Astrocyte (in vitro differentiated cells and primary cell): Measurements from ENCODE around the gene RHBDL1. TPM values are rescaled to one million over a fixed set of nuclear protein-coding genes. Genes with fewer than 3 reads are reported as not detected.

Experiments
- DNase-seq: peaks from one replicate; pipeline ENCODE4 v3.0.0-alpha.2; 2010; ENCODE audit warnings: low read depth
- FAIRE-seq: peaks from 2 replicates; lab custom pipeline; 2011; peaks lifted over from hg19 to GRCh38; lab: Jason Lieb, UNC
- H2AFZ ChIP-seq: 2 replicates; pipeline ENCODE4 v1.6.0; 2012; ENCODE audit warnings: low read depth, low read length, inconsistent platforms
- H3K27ac ChIP-seq: 2 replicates; pipeline ENCODE4 v1.5.1; 2011; ENCODE audit warnings: low read depth, low read length, inconsistent platforms
- H3K27me3 ChIP-seq: 2 replicates; pipeline ENCODE4 v1.6.0; 2011; ENCODE audit warnings: low read length, inconsistent platforms; ENCODE audit not compliant: insufficient read depth
- H3K36me3 ChIP-seq: 2 replicates; pipeline ENCODE4 v1.5.1; 2011; ENCODE audit warnings: low read length, inconsistent platforms; ENCODE audit not compliant: insufficient read depth
- H3K4me1 ChIP-seq: 2 replicates; pipeline ENCODE4 v1.5.1; 2011; ENCODE audit warnings: low read length, inconsistent platforms; ENCODE audit not compliant: insufficient read depth
- H3K4me2 ChIP-seq: 2 replicates; pipeline ENCODE4 v1.6.0; 2012; ENCODE audit warnings: low read length, inconsistent platforms
- H3K4me3 ChIP-seq: 2 replicates; pipeline ENCODE4 v1.5.1; 2011; ENCODE audit warnings: low read depth, mild to moderate bottlenecking, low read length, inconsistent platforms; ENCODE audit not compliant: insufficient read depth
- H3K79me2 ChIP-seq: 2 replicates; pipeline ENCODE4 v1.6.0; 2012; ENCODE audit warnings: mild to moderate bottlenecking, low read length, inconsistent platforms; ENCODE audit not compliant: insufficient read depth
- H3K9ac ChIP-seq: 2 replicates; pipeline ENCODE4 v1.6.0; 2012; ENCODE audit warnings: mild to moderate bottlenecking, low read length, inconsistent platforms
- H3K9me3 ChIP-seq: 2 replicates; pipeline ENCODE4 v1.5.1; 2012; ENCODE audit warnings: low read depth, mild to moderate bottlenecking, low read length, inconsistent platforms; ENCODE audit not compliant: insufficient read depth
- H4K20me1 ChIP-seq: 2 replicates; pipeline ENCODE4 v1.6.0; 2012; ENCODE audit warnings: low read length, inconsistent platforms; ENCODE audit not compliant: insufficient read depth
- H3K27ac Mint-ChIP-seq: one replicate; pipeline ENCODE4 v1.8.0; 2021; ENCODE audit warnings: mild to moderate bottlenecking, mixed read lengths; ENCODE audit not compliant: unreplicated experiment
- H3K27me3 Mint-ChIP-seq: one replicate; pipeline ENCODE4 v1.8.0; 2021; ENCODE audit warnings: low read depth, mixed read lengths; ENCODE audit not compliant: unreplicated experiment
- H3K36me3 Mint-ChIP-seq: one replicate; pipeline ENCODE4 v1.8.0; 2021; ENCODE audit warnings: low read depth, mixed read lengths; ENCODE audit not compliant: unreplicated experiment
- H3K4me1 Mint-ChIP-seq: one replicate; pipeline ENCODE4 v1.8.0; 2021; ENCODE audit warnings: low read depth, mixed read lengths; ENCODE audit not compliant: unreplicated experiment
- H3K4me3 Mint-ChIP-seq: one replicate; pipeline ENCODE4 v1.8.0; 2021; ENCODE audit warnings: mild to moderate bottlenecking, moderate library complexity, mixed read lengths; ENCODE audit not compliant: unreplicated experiment
- H3K9me3 Mint-ChIP-seq: one replicate; pipeline ENCODE4 v1.8.0; 2021; ENCODE audit warnings: mild to moderate bottlenecking, mixed read lengths; ENCODE audit not compliant: unreplicated experiment
- CTCF ChIP-seq: IDR thresholded peaks from 2 replicates; pipeline ENCODE4 v1.5.1; 2011; ENCODE audit warnings: low read depth, mild to moderate bottlenecking, inconsistent platforms, low read length, moderate library complexity; ENCODE audit not compliant: insufficient read depth
- EZH2 ChIP-seq: IDR thresholded peaks from 2 replicates; pipeline ENCODE4 v1.6.1; 2012; ENCODE audit warnings: mild to moderate bottlenecking, low read length, inconsistent platforms; ENCODE audit not compliant: insufficient read depth
- total RNA-seq: library from RNA; stranded (reverse); gene quantifications from 2 replicates; pipeline ENCODE4 v1.2.1, GENCODE V29; 2021

The RHBDL1 gene
- total RNA-seq, 1 donor from 2014 or later = 4.9 TPM

GRCh38 chr16:677316-678190 is 2.1 kb downstream of the RHBDL1 start:
- Histone ChIP-seq H3K4me3 (no peak overlapping the region), H3K27ac (no peak overlapping the region), H2AFZ (no peak overlapping the region), H3K36me3 (peaks cover 3% of the 10 kb centered on the region), H3K27me3 (no peaks in the 10 kb centered on the region), H3K79me2 (peaks cover 23% of the 10 kb centered on the region), H3K4me1 (peaks cover 26% of the 10 kb centered on the region), H3K4me2 (no peak overlapping the region), H4K20me1 (peaks cover 51% of the 10 kb centered on the region), H3K9ac (no peak overlapping the region), H3K9me3 (no peaks in the 10 kb centered on the region)
- Mint-ChIP-seq H3K9me3 (no peaks in the 10 kb centered on the region), H3K4me3 (no peak overlapping the region), H3K4me1 (peaks cover 12% of the 10 kb centered on the region), H3K27me3 (no peaks in the 10 kb centered on the region), H3K36me3 (peaks cover 9% of the 10 kb centered on the region), H3K27ac (no peak overlapping the region)
- no peak for DNase-seq
- no peak for TF ChIP-seq CTCF
- no peak for TF ChIP-seq EZH2
- FAIRE-seq = no peak

GRCh38 chr16:678209-678857 is 2.9 kb downstream of the RHBDL1 start:
- H3K36me3 ChIP-seq = peaks cover 3% of the 10 kb centered on the region
- H3K4me1 Mint-ChIP-seq = peaks cover 12% of the 10 kb centered on the region
- no peak for FAIRE-seq
- no peak overlapping the region for H2AFZ ChIP-seq
- peaks cover 52% of the 10 kb centered on the region for H4K20me1 ChIP-seq
- no peaks in the 10 kb centered on the region for H3K27me3 ChIP-seq
- peaks cover 33% of the 10 kb centered on the region for H3K4me1 ChIP-seq
- peaks cover 9% of the 10 kb centered on the region for H3K36me3 Mint-ChIP-seq
- no peak overlapping the region for H3K4me3 Mint-ChIP-seq
- H3K79me2 ChIP-seq = peaks cover 31% of the 10 kb centered on the region
- H3K27ac Mint-ChIP-seq = no peak overlapping the region
- no peaks in the 10 kb centered on the region for H3K9me3 ChIP-seq
- no peaks in the 10 kb centered on the region for H3K9me3 Mint-ChIP-seq
- no peak for DNase-seq
- TF ChIP-seq CTCF (no peak), EZH2 (no peak)
- H3K9ac ChIP-seq = no peak overlapping the region
- no peak overlapping the region for H3K4me3 ChIP-seq
- no peak overlapping the region for H3K27ac ChIP-seq
- no peaks in the 10 kb centered on the region for H3K27me3 Mint-ChIP-seq
- no peak overlapping the region for H3K4me2 ChIP-seq
